Pulmonary artery endothelial cell (primary cell): ENCODE results near the gene CNIH1. TPM values are rescaled to one million over a fixed set of nuclear protein-coding genes. Genes with fewer than 3 reads are reported as not detected.
A peak's percentile ranks its signal among the peaks of the same experiment; 100 is the strongest.

ENCODE experiments used
- DNase-seq: peaks from one replicate; pipeline ENCODE4 v3.0.0-alpha.2; 2011; ENCODE audit warnings: low read depth, low spot score
- total RNA-seq: library from RNA; depleted of rRNA; stranded (reverse); fragments of >200 nt; gene quantifications from 2 replicates; pipeline ENCODE4 v1.2.3, GENCODE V29; 2014

Gene CNIH1
- total RNA-seq, result 101 and 143 TPM in 2 replicates

DNA sequence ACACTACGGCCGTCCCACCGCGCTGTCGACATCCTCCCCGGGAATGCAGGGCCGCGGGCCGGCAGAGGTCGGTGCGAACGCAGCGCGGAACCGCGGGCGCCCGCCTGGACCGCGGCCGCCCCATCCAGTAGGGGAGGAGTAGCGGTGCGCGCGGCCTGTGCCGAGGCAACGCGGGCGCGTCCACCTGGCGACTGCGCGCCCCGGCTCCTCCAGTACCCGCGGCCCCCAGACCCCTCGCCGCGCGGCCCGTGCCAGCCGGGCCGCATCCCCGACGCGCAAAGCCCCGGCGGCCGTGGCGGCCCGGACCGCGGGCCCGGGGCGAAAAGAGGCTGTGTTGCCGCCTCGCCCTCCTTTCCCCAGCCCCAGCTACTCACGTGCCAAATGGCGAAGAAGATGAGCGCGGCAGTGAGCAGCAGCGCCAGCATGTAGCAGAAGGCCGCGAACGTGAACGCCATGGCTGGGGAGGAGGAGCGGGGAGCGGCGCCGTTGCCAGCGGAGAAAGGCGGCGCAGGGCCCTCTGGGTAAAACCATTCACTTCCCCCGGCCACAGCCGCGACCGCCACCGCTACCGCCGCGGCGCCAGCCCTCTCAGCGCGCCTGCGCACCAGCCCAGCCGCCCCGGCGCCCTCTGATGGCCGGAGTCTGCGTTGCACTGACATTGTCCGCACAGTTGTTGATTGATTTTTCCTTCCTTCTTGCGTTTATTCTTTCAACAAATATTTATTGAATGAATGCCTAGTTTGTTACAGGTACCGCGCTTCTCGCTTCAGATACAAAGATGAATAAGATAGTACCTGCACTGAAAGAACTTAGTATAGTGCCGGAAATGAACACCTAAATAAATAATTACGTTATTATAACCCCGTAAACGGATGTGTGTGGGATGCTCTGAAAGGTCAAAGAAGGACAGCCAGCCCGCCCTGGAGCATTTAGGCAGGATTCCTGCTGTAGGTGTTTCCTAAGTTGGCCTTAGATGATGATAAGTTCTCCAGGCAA, at the start of gene CNIH1:
Gene CNIH1 (minus strand): TSS at position 502 of the 996 bp plus-strand sequence. CDS start 47 bp downstream, at position 455.
- peak; percentile 71 for DNase-seq

DNA sequence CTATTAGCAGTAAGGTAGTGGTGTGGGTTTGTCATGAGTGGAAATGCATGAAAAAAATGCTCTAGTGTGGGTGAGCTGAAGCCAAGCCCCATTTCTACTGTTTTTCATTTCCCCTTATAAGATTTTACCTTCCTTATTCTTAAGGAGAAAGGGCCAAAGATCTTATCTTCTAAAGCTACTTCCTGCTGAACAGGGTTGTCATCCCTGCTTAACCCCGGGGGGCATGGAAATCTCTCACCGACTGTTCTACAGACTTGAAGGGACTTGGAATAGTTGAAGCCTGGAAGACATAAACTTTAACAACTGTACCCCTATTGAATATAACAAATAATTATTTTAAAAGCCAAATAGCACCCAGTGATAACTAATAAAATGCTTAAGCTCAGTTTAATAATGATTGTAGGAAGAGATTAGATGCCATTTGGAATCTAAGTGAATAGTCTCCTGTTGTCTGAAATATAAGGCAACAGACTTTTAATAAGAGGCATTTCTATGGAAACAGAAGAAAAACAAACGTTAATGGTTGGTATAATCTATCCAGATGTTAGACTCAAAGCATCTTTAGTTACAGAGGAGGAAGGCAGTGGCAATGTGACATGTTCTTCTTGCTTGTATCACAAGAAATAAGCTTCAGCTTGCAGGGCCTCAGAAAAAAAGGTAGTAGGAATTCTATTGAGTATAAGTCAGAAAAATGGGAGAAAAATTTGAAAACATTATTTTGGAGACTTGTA, 49.4 kb upstream of the CNIH1 start:
- no peak for DNase-seq

DNA sequence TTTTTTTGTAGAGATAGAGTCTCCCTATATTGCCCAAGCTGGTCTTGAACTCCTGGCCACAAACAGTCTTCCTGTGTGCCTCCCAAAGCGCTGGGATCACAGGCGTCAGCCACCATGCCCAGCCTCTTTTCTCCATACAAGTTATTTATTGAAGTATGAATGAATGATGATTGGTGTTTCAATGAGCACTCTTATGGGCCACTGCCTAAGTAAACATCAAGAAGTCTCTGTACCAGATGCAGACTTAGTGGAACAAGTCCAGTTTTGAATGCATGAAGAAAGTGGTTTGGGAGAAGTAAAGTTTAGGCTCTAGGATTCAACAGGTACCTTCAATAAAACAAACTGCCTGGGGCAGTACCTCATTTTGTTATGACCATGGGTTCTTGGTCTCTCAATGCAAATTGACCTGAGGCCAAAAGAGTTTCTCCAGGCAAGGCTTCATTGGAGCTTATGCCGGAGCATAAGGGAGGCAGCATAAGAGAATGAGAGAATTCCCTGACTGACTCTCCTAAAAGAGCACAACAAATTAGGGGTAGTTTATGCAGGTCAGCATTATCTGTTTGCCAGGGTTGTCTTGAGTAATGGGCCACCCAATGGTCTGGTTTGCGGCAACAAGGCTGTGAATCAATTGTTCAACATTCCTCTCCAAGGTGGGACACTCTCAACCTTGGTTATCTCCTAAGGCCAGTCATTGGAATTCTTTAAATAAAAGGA, 48.7 kb upstream of the CNIH1 start:
- no peak for DNase-seq

DNA sequence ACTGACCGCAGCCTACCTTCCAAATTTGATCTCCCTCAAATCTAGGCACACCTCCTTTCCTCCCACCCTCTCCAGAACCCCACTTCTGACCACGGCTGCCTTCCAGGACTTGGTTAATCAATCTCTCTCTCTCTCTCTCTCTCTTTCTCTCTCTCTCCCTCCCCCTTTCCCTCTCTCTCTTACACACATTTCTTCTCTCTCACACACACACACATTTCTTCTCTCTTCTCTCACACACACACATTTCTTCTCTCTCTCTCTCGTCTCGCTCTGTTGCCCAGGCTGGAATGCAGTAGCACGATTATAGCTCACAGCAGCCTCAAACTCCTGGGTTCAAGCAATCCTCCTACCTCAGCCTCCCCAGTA, 48.1 kb upstream of the CNIH1 start:
- no peak for DNase-seq

DNA sequence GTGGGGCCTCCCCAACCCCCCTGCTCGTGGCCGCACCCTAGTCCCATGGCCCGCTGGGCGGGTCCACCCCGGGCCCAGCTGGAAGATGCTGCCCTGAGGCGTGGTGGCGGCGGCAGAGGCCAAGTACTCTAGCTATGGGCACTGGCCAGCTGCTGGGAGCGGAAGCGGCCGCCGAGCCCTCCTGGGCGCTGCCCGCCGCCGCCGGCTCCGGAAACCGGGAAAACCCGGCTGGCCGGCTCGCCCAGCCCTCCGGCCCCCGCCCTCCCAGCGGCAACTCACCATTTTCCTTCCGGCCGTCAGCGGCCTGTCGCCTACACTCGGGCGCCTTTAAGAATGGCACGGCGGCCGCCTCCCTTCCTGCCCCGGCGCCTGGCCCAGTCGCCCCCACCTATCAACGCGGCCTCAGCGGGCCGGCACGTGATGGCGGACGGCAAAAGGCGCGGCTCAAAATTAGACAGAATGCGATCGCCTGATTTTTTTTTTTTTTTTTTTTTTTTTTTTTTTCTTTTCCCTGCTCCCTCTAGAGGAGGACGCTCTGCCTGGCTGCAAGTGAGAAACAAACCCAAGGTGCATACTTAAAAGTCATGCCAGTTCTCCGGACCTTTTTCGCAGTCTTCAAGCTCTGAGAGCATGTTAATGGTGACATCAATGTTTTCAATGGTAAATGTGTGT, 47.6 kb upstream of the CNIH1 start, which contains the start of gene GMFB:
Gene GMFB (minus strand): TSS at position 335 of the 672 bp plus-strand sequence. CDS start 53 bp downstream, at position 282.
- DNase-seq, result peak; percentile 86

DNA sequence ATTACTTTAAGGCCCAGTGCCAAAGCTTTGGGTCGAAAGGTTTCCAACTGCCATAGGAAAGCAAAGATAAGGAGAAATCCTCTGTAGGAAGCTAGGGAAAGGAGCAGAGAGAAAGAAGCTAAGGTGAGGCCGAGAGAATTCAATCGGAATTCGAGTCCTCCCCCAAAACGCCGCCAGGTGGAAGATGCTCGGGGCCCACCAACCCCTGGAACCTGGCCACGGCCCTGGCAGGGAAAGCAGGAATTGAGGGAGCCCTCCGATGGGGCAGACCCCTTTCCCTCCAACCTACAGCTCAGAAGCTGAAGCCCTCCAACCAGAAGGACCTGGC, 47.1 kb upstream of the CNIH1 start:
- DNase-seq, result no peak

DNA sequence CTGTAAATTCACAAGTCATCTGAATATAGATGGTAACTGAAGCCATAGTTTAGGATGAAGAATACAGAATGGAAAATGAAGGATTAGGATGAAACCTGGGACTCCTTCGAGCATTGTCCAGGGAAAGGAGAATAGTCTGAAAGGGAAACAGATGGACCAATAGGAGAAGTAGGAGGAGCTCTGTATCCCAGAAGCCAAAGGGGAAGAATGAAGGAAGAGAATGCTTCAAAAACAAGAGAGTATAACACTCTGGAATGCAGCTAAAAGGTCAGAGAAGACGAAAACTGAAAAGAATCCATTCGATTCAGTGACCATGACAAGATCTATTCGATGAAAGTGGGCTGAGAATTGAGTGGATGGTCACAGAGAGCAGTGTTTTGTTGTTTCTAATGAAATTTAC, 46.6 kb upstream of the CNIH1 start:
- no peak for DNase-seq

DNA sequence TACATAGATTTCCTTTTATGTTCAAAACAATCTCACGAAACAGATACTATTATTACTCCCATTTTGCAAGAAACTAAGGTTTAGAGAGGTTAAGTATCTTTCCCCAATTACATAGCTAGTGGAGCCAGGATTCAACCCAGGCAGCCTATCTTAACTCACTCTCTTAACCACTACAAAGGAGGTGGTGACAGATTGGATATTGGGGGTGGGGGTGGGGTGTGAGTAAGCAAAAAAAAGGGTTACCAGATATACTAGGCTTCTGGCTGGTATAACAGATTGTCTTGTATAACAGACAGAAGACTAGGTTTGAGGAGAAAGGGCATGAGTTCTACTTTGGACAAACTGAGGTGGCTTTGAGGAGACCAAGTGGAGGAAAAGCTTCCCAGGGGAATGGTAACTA, 45.5 kb upstream of the CNIH1 start:
- DNase-seq, result no peak

DNA sequence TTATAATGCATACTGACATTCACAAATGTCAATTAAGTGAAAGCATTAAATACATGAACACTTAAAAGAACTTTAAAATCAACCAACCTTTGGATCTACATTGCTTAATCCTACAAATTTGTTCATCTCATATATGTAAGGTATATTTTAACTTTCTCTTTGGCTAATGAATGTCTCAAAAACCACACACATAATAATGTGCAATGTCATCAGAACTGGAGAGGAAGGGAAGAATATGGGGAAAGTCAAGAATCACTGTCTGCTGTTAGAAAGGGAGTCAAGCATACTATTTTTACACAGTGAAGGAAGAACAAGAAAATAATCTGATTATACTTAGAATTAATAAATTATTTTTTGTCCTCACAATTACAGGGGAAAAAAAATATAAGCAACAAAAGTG, 42.7 kb upstream of the CNIH1 start:
- no peak for DNase-seq

DNA sequence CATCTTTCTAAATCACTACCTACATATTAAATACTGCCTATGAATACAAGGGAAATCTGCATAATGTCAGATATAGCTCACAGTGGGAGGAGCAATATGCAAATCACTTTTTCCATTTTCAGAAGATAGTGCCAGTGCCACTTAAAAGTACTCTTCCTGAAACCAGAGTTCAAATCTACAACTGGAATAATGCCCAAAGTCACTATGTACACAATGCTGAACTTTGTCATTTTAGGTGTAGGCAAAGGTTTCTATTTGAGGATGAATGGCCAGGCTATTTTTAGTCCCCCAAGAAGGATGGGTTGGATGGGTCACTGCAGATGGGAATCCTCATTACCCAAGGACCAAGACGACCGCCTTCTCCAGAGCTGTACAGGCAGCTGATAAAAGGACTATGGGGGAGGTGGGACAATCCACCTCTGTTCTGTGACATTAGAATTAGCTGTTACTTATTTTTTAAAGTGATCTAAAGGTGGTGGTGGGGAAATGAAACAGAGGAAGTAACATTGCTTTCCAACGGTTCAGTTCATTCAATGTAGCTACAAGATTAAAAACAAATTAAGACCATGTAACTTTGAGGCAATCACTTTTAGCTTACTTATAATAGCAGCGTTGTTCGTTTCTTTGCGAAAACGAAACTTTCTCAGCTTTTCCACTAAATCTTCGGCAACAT, 42.0 kb upstream of the CNIH1 start:
- no peak for DNase-seq

DNA sequence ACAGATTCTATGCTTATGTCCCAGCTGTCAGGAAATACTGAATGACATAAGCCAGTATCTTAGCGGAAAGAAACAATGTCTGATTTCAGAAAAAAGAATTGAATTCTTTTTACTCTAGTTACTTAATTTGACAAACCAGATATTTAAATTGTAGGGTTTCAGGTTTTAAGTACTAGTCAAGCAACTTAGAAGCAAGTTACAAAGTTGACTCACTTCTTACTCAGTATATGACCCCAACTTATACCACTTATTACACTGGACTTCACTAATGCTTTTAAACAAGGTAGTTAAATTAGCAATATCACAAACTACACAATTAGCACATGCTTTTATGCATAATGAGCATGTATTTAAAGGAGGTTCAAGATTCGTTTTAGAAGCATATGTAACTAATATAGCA, 40.5 kb upstream of the CNIH1 start:
- DNase-seq, result no peak

DNA sequence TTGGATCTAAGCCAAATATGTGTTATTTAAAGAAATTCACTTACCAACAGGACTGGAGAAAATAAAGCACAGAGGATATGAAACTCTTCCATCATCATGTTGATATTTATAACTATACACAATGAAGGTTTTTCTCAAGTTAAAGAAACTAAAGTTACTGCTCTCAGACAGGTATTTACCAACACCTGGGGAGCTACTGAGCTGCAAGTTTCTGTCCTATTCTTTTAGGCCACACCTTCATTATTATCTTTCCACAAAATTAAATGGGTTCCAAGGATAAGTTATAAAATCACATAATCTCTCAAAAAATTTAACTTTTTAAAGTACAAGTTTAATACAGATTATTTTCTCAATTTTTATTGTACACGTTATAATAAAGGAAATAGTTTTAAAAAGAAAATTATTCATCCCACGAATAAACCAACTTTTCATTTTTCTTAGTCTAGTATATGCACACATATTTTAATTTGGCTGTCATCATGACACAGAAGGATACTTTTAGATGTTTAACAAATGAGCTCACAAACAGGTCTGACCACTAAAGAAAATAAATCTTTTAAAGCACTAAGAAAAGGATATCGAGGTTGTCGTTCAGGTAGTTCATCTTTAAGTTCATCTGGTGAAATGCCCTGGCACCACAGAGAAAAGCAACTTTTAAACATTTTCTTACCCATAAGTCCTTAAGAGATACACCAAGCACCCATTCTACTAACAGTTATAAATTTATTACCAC, 39.8 kb upstream of the CNIH1 start:
- no peak for DNase-seq

DNA sequence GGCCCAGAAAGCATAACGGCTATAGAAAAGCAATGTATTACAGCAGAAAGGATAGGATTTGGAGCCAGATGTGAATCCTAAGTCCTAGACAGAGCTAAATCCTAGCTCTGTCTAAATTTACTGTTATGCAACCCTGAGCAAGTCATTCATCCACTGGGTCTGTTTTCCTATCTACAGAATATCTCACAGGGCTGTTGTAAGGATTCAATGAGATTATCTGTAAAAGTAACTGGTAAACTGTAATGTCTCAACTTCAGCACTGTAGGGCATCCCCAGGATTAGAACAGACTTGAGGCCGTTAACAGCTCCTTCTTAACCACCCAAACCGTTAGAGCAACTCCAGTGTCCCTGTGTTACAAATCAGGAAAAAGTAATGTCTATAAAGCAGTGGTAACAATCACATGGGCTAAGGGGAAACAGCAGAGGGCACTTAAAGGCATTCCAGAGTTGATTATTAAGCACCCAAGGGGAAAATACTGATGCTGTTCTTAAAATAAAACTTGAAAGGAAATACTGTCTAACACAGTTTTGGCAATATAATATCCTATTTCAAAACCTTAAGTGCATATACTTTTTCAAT, 37.6 kb upstream of the CNIH1 start:
- DNase-seq, result no peak

DNA sequence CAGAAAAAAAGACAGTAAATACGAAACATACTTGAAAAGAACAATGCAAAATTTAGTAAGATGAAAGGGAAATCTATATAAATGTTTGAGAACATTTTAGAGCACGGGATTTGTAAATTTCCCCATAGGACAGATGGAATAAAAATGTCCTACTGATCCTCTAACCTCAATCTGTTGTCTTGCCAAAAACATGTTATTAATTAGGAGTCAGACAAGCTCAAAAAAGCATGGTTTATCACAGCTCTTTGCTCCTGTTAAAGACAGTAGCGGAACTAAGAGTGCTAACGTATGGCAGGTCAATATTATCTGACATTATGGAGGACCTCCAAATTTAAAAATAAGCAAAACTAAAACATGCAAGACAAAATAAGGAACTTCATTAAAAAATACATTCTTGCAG, 34.7 kb upstream of the CNIH1 start:
- no peak for DNase-seq

DNA sequence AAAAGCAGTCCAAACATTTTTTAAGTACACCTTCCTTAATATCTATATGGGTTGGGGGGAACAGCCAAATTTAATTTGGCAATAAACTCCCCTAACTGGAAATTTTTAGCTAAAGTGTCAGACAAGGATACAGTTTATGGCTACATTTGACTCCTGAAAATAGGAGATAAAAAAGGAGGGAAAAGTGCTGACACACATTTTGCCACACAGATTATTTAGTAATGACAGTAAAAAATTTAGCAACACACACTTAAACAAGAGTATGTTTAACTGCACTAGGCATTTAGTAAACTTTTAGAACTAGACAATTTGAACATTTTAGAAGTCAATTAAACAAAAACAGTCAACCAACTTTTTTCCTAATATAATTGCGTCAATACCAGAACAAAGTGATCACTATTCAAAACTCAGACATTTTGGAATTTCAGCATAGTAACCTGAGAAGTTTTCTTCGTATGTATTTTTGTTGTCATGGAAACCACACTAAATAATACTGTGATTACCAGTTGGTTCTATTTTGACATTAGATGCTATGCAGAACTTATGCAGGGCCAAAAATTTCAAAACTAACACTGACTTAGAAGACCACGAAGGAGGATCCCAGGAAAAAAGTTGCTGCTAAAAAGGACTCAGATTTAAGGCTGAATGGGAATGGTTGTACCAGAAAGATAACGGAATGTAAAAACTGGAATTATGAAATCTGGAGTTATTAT, 34.2 kb upstream of the CNIH1 start:
- DNase-seq, result no peak

DNA sequence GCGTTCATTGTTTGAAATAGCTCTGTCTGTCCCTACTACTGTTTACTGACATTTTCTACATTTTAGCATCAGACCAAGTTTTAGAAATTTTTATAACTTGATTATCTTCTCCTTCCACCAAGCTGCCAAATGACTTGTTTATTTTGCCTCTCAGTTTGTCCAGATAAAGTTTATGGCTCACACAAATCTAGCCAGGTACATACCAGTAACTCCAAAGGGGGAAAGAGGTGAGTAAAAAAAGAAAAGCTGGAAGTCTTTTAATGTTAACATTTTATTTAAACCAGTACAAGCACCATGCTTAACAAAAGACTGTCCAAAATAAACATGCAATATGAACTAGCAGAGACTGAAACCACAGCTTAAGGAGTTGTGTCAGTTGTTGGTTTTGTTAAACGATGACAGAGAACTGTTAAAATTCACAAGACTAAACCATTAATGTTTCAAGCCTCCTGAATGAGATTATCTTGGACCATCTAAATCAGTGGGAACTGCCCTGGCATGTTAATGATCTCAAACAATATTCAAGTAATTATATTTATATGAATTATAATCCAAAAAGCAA, 33.1 kb upstream of the CNIH1 start:
- no peak for DNase-seq

DNA sequence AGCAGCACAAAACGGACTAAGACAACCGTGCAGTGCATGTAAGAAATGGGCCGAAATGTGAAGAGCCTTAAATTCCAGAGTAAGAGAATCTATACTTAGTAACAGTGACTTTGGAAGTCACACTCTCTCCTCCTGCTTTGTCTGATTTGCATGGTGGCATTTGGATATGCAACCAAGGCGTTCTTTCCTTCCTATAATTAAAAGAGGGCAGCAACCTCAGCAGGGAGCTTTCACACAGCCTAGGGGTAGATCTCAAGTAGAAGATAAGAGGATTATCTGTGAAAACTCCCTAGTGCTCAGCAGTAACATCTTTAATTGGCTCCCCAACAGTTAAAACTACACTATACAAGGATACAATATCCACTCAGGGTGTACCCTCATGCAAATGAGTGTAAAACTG, 31.1 kb upstream of the CNIH1 start:
- DNase-seq, result no peak

DNA sequence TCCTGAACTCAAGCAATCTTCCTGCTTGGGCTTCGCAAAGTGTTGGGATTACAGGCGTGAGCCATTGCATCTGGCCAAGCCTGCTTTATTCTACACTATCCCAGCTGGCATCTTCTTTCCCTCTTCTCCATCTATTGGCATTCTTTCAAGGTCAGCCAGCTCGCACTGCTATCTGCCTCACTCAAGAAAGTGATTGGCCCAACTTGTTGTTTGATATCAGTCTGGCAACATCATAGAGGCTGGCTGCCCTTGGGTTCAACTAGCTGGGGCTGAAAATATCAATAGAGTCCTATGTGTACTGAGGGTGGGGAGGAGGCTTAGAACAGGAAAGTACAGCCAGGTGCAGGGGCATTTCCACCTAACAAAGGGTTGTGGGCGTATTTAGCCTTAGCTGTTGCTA, 30.5 kb upstream of the CNIH1 start:
- DNase-seq, result no peak

DNA sequence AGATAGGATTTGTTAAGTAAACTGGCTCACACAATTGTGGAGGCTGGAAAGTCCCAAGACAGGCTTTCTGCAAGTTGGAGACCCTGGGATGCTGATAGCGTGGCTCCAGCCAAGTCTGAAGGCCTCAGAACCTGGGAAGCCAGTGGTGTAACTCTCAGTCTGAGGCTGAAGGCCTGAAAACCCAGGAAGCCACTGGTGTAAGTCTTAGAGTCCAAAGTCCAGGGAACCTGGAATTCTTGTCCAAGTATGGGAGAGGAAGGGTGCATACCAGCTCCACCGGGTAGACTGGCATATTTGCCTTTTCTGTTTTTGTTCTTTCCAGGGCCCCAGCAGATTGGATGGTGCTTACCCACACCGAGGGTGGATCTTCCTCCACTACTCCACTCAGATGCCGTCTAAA, 29.5 kb upstream of the CNIH1 start:
- DNase-seq, result no peak
